Chondrocyte (in vitro differentiated cells): ENCODE results near the gene CHL1. TPM values are rescaled to one million over a fixed set of nuclear protein-coding genes. Genes with fewer than 3 reads are reported as not detected.

Source experiments
- DNase-seq: peaks from one replicate; pipeline ENCODE4 v3.0.0; 2021; ENCODE audit warnings: mixed read lengths, low spot score
- H3K27ac Mint-ChIP-seq: one replicate; pipeline ENCODE4 v1.8.0; 2021; ENCODE audit warnings: mild to moderate bottlenecking, moderate library complexity, mixed read lengths; ENCODE audit not compliant: unreplicated experiment
- H3K27me3 Mint-ChIP-seq: 2 replicates; pipeline ENCODE4 v1.8.0; 2021; ENCODE audit warnings: low read depth, mixed read lengths
- H3K36me3 Mint-ChIP-seq: 2 replicates; pipeline ENCODE4 v1.8.0; 2021; ENCODE audit warnings: low read depth, mixed read lengths
- H3K4me1 Mint-ChIP-seq: 2 replicates; pipeline ENCODE4 v1.8.0; 2021; ENCODE audit warnings: low read depth, mild to moderate bottlenecking, mixed read lengths
- H3K4me3 Mint-ChIP-seq: one replicate; pipeline ENCODE4 v1.8.0; 2021; ENCODE audit warnings: mild to moderate bottlenecking, moderate library complexity, mixed read lengths; ENCODE audit not compliant: unreplicated experiment
- H3K9me3 Mint-ChIP-seq: 2 replicates; pipeline ENCODE4 v1.8.0; 2021; ENCODE audit warnings: low read depth, mixed read lengths
- total RNA-seq: library from RNA; stranded (reverse); gene quantifications from 3 replicates; pipeline ENCODE4 v1.2.1, GENCODE V29; 2021
- TF ChIP-seq, protein P1 (sequence below): fragments of 200-600 bp; sonication (generic); IDR thresholded peaks from 2 replicates; pipeline ENCODE4 v1.5.0; 2021; ENCODE audit warnings: antibody characterized with exemption, mild to moderate bottlenecking, moderate library complexity

Gene CHL1
- total RNA-seq, 1 donor from 2014 or later = not detected

DNA sequence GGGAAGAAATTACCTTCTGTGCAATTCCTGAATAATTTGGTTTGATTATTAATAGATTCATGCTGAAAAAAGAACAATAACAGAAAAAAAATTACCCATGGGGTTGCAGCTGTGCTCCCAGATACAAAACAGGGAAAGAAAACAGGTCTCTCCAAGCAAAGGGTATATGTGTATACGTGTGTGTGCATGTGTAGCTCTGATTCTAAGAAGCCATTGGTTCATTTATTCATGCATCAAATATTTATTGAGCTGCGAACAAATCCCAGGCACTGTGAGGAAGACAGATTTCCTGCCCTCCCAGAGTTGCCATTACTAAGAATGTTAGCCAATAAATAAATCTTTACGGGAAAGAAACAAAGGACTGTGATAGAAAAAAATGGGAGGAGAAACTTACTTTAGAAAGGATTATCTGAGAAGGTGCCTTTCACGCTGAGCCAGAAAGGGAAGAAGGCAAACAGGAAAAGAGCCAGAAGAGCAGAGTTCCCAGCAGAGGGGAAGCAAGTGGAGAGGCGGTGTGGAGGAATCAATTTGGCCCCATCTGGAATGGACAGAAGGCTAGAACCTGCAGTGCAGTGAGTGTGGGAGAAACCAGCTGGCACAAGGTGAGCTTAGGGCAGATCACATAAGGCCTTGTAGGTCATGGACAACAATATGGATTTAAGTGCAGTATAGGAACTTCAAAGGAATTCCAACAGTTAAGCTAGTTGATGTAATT is 20.7 kb downstream of the CHL1 start:
- no peaks in the 10 kb centered on the region for H3K36me3 Mint-ChIP-seq
- DNase-seq = no peak

DNA sequence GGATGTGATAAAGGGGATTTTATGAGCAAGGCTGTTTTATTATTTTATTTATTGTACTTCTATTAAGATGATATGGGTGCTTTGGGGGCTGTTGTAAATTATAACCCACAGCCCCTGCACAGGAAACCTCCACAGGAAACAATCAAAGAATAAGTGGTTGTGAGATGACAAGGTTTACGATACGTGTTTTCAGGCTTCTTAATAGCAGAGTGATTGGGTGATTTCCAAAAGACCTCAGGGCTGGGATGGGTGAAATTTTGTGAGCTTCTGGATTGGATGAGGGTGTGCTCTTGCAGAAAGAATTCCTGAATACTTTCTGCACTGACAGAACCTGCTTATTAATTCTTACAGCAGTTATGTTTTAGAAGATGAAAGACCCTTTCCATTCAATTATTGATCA is 21.4 kb downstream of the CHL1 start:
- H3K27me3 Mint-ChIP-seq = no peaks in the 10 kb centered on the region
- DNase-seq = no peak
- TF ChIP-seq, protein P1, sequence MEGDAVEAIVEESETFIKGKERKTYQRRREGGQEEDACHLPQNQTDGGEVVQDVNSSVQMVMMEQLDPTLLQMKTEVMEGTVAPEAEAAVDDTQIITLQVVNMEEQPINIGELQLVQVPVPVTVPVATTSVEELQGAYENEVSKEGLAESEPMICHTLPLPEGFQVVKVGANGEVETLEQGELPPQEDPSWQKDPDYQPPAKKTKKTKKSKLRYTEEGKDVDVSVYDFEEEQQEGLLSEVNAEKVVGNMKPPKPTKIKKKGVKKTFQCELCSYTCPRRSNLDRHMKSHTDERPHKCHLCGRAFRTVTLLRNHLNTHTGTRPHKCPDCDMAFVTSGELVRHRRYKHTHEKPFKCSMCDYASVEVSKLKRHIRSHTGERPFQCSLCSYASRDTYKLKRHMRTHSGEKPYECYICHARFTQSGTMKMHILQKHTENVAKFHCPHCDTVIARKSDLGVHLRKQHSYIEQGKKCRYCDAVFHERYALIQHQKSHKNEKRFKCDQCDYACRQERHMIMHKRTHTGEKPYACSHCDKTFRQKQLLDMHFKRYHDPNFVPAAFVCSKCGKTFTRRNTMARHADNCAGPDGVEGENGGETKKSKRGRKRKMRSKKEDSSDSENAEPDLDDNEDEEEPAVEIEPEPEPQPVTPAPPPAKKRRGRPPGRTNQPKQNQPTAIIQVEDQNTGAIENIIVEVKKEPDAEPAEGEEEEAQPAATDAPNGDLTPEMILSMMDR = no peak
- no peak overlapping the region for H3K4me3 Mint-ChIP-seq
- H3K27ac Mint-ChIP-seq = no peak overlapping the region
- no peaks in the 10 kb centered on the region for H3K4me1 Mint-ChIP-seq
- H3K9me3 Mint-ChIP-seq = peaks cover 25% of the 10 kb centered on the region
- H3K36me3 Mint-ChIP-seq = no peaks in the 10 kb centered on the region

More for the DNA sequence above, 20.7 kb downstream of the CHL1 start:
- TF ChIP-seq, protein P1 = no peak
- Mint-ChIP-seq H3K9me3 (peaks cover 19% of the 10 kb centered on the region), H3K4me3 (no peak overlapping the region), H3K27ac (no peak overlapping the region), H3K4me1 (no peaks in the 10 kb centered on the region), H3K27me3 (no peaks in the 10 kb centered on the region)

DNA sequence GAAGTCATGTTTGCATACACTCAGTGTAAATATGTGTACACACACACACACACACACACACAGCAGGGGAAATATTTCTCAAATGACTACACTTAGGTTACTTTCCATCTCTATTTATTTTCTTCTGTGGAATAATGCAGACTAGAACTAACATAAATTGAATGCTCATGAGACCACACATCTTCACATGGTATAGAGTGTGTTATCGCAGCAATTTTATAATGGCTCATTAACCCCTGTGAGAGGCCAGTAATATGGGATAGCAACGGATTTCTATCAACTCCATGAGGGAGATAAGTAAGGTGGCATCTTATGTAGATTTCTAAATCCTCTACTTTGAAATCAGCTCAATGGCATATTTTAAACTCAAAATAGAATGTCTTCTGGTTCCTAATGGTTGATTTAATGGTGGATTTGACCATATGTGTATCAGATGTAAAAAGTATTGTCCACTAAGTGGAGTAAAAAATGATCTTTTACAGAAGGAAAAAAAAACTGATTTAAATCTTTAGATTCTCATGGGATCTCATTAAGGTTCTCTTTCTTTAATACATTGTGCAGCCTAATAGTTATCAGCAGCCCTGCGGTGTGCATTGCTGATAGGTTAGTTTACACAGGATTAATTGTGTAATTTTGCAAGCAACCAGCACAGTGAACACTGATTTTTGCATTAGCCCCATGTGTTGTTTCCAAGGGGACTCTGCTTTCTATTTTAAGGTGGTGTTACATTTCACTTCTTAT is 32.0 kb downstream of the CHL1 start:
- no peaks in the 10 kb centered on the region for H3K4me1 Mint-ChIP-seq
- DNase-seq = no peak
- no peak overlapping the region for H3K4me3 Mint-ChIP-seq
- TF ChIP-seq, protein P1 = no peak
- no peaks in the 10 kb centered on the region for H3K36me3 Mint-ChIP-seq
- H3K9me3 Mint-ChIP-seq = peaks cover 14% of the 10 kb centered on the region
- peaks cover 3% of the 10 kb centered on the region for H3K27me3 Mint-ChIP-seq
- H3K27ac Mint-ChIP-seq = no peak overlapping the region

DNA sequence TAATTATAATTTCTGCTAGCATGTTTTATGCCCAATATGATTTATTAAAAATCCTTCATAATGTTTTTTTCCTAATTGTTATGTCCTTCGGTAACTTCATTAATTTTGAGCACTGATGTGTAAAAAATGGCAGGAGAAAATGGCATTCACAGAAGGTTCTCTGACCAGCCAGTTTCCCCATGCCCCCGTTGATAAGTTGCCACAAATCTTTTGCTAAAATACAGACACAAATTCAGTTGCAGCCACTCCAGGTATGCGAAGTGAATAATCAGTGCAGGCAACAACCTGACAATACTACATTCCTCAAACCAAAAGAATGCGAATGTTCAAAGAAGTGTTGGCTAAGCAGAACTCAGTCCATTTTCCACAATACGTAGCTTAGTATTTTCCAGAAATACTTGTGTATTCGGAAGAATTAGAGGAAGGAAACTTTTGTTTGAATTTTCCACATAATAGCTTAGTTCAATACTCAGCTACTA is 32.7 kb downstream of the CHL1 start:
- TF ChIP-seq, protein P1 = no peak
- H3K9me3 Mint-ChIP-seq = peaks cover 9% of the 10 kb centered on the region
- H3K27ac Mint-ChIP-seq = no peak overlapping the region
- H3K27me3 Mint-ChIP-seq = peaks cover 3% of the 10 kb centered on the region
- no peaks in the 10 kb centered on the region for H3K36me3 Mint-ChIP-seq
- H3K4me1 Mint-ChIP-seq = no peaks in the 10 kb centered on the region
- DNase-seq = no peak
- H3K4me3 Mint-ChIP-seq = no peak overlapping the region

DNA sequence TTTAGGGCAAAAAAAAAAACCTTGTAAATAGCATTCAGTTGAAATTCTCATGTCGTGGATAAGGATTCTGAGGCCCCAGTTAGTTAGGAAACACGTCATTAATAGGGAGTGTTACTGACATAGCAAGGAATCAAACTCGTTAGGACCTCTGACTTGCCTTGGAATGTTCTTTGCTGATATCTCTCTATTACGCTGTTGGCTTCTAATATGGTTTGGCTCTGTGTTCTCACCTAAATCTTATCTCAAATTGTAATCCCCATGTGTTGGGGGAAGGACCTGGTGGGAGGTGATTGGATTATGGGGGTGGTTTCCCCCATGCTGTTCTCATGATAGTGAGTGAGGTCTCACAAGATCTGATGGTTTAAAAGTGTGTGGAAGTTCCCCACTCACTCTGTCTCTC is 40.3 kb downstream of the CHL1 start:
- peaks cover 6% of the 10 kb centered on the region for H3K9me3 Mint-ChIP-seq
- no peaks in the 10 kb centered on the region for H3K4me1 Mint-ChIP-seq
- TF ChIP-seq, protein P1 = no peak
- H3K27me3 Mint-ChIP-seq = no peaks in the 10 kb centered on the region
- no peak for DNase-seq
- no peak overlapping the region for H3K4me3 Mint-ChIP-seq
- H3K27ac Mint-ChIP-seq = no peak overlapping the region
- H3K36me3 Mint-ChIP-seq = no peaks in the 10 kb centered on the region
